Activated CD8-positive, alpha-beta memory T cell treated with anti-CD3 and anti-CD28 coated beads for 48 hours (primary cell): Measurements from ENCODE around the gene KCNH1.

Experiments used
- DNase-seq, 3 experiments: peaks; one replicate each; pipeline ENCODE4 v3.0.0-alpha.2; 2020; ENCODE audit warnings: low read depth in 2 of 3, low spot score in 2 of 3

The KCNH1 gene

GRCh38 chr1:210654176-210654981, 479.6 kb downstream of the KCNH1 start:
- DNase-seq = no peak

GRCh38 chr1:210653771-210654170, 480.2 kb downstream of the KCNH1 start:
- DNase-seq = no peak

GRCh38 chr1:210652329-210652954, 481.5 kb downstream of the KCNH1 start:
- DNase-seq = no peak

GRCh38 chr1:210650403-210650802, 483.5 kb downstream of the KCNH1 start:
- no peak for DNase-seq

GRCh38 chr1:210648588-210649269, 485.2 kb downstream of the KCNH1 start:
- no peak for DNase-seq

- no peak for DNase-seq
These were observed 486.3 kb downstream of the KCNH1 start for GRCh38 chr1:210647406-210648333.

GRCh38 chr1:210646258-210646616, 487.7 kb downstream of the KCNH1 start:
- no peak for DNase-seq

- DNase-seq = no peak
These were observed 488.2 kb downstream of the KCNH1 start for GRCh38 chr1:210645582-210646257.

GRCh38 chr1:210641582-210641981, 492.4 kb downstream of the KCNH1 start:
- no peak for DNase-seq

- no peak for DNase-seq
These were observed 498.8 kb downstream of the KCNH1 start for GRCh38 chr1:210635108-210635507.

GRCh38 chr1:210633636-210634035, 500.3 kb downstream of the KCNH1 start:
- no peak for DNase-seq

- DNase-seq = no peak
These were observed 500.8 kb downstream of the KCNH1 start for GRCh38 chr1:210633140-210633539.

- DNase-seq = no peak
These were observed 502.5 kb downstream of the KCNH1 start for GRCh38 chr1:210631399-210631798.

- DNase-seq = no peak
These were observed 504.7 kb downstream of the KCNH1 start for GRCh38 chr1:210629276-210629675.

- DNase-seq = no peak
These were observed 506.2 kb downstream of the KCNH1 start for GRCh38 chr1:210627755-210628154.
